ENCODE measurements around the gene EXOC2.

Gene EXOC2

GRCh38 chr6:470051-470900, 222.7 kb downstream of the EXOC2 start:
- no peak for DNase-seq (ENCODE audit: low read depth in 1 of 2, low spot score in 1 of 2)

GRCh38 chr6:467671-468082, 225.3 kb downstream of the EXOC2 start:
- no peak for DNase-seq (ENCODE audit: low read depth in 1 of 2, low spot score in 1 of 2)

GRCh38 chr6:467111-467510, 225.8 kb downstream of the EXOC2 start:
- no peak for DNase-seq (ENCODE audit: low read depth in 1 of 2, low spot score in 1 of 2)

- no peak for DNase-seq (ENCODE audit: low read depth in 1 of 2, low spot score in 1 of 2)
Observed at GRCh38 chr6:466564-466963, 226.4 kb downstream of the EXOC2 start.

- no peak for DNase-seq (ENCODE audit: low read depth in 1 of 2, low spot score in 1 of 2)
Observed at GRCh38 chr6:465531-466348, 227.2 kb downstream of the EXOC2 start.

GRCh38 chr6:456887-457286, 236.1 kb downstream of the EXOC2 start:
- no peak for DNase-seq (ENCODE audit: low read depth in 1 of 2, low spot score in 1 of 2)

- no peak for DNase-seq (ENCODE audit: low read depth in 1 of 2, low spot score in 1 of 2)
Observed at GRCh38 chr6:456358-456867, 236.5 kb downstream of the EXOC2 start.

GRCh38 chr6:455835-456234, 237.1 kb downstream of the EXOC2 start:
- DNase-seq (ENCODE audit: low read depth in 1 of 2, low spot score in 1 of 2) = no peak

- no peak for DNase-seq (ENCODE audit: low read depth in 1 of 2, low spot score in 1 of 2)
Observed at GRCh38 chr6:455006-455585, 237.8 kb downstream of the EXOC2 start.

- DNase-seq (ENCODE audit: low read depth in 1 of 2, low spot score in 1 of 2) = no peak
Observed at GRCh38 chr6:454148-454991, 238.6 kb downstream of the EXOC2 start.

GRCh38 chr6:453152-453551, 239.8 kb downstream of the EXOC2 start:
- DNase-seq (ENCODE audit: low read depth in 1 of 2, low spot score in 1 of 2) = no peak

GRCh38 chr6:452301-453067, 240.5 kb downstream of the EXOC2 start:
- no peak for DNase-seq (ENCODE audit: low read depth in 1 of 2, low spot score in 1 of 2)

- no peak for DNase-seq (ENCODE audit: low read depth in 1 of 2, low spot score in 1 of 2)
Observed at GRCh38 chr6:451847-452246, 241.1 kb downstream of the EXOC2 start.

GRCh38 chr6:451336-451735, 241.6 kb downstream of the EXOC2 start:
- no peak for DNase-seq (ENCODE audit: low read depth in 1 of 2, low spot score in 1 of 2)

GRCh38 chr6:449486-450419, 243.2 kb downstream of the EXOC2 start:
- DNase-seq (ENCODE audit: low read depth in 1 of 2, low spot score in 1 of 2) = no peak

GRCh38 chr6:449057-449430, 243.9 kb downstream of the EXOC2 start:
- no peak for DNase-seq (ENCODE audit: low read depth in 1 of 2, low spot score in 1 of 2)

GRCh38 chr6:448296-449056, 244.5 kb downstream of the EXOC2 start:
- DNase-seq (ENCODE audit: low read depth in 1 of 2, low spot score in 1 of 2) = no peak

Data from stimulated activated CD4-positive, alpha-beta T cell treated with anti-CD3 and anti-CD28 coated beads, Interleukin-15, amount 100 ng/mL, for 1 hour (primary cell).